Activated CD4-positive, alpha-beta T cell treated with anti-CD3 and anti-CD28 coated beads for 36 hours (primary cell): ENCODE measurements around the gene FBXL16. TPM values are rescaled to one million over a fixed set of nuclear protein-coding genes. Genes with fewer than 3 reads are reported as not detected.

Experiments
- ATAC-seq: fragments of 200-7000 bp; cut with Tn5 transposase; one replicate; pipeline ENCODE4 v1.10.0; 2021; ENCODE audit warnings: mild to moderate bottlenecking, moderate library complexity
- CTCF ChIA-PET: fragments of 350-600 bp; sonication (Branson Sonifier 250); formaldehyde crosslinking; loops from one replicate; lab custom pipeline; 2021; ENCODE audit warnings: antibody characterized with exemption; lab: Charles Lee
- POLR2A ChIA-PET: fragments of 350-600 bp; sonication (Branson Sonifier 250); formaldehyde crosslinking; loops from one replicate; lab custom pipeline; 2021; ENCODE audit warnings: antibody characterized with exemption, inconsistent platforms; lab: Charles Lee
- DNase-seq: peaks from one replicate; pipeline ENCODE4 v3.0.0-alpha.2; 2020
- H3K27ac Mint-ChIP-seq: one replicate; pipeline ENCODE4 v1.8.0; 2021; ENCODE audit warnings: mixed read lengths
- H3K27me3 Mint-ChIP-seq: one replicate; pipeline ENCODE4 v1.8.0; 2021; ENCODE audit warnings: mixed read lengths
- H3K36me3 Mint-ChIP-seq: one replicate; pipeline ENCODE4 v1.8.0; 2021; ENCODE audit warnings: low read depth, mixed read lengths
- H3K4me1 Mint-ChIP-seq: one replicate; pipeline ENCODE4 v1.8.0; 2021; ENCODE audit warnings: mixed read lengths
- H3K4me3 Mint-ChIP-seq: one replicate; pipeline ENCODE4 v1.8.0; 2021; ENCODE audit warnings: mild to moderate bottlenecking, moderate library complexity, mixed read lengths
- H3K9me3 Mint-ChIP-seq: one replicate; pipeline ENCODE4 v1.8.0; 2021; ENCODE audit warnings: low read depth, mixed read lengths
- intact Hi-C, 2 experiments: fragments of 100-400 bp; cut with DNase I in 1 of 2; cut with micrococcal nuclease in 1 of 2; formaldehyde crosslinking; loops; one replicate each; pipeline versions ENCODE4 v1.14.2 to v1.15.1; 2022 to 2024; cut with DNase I, micrococcal nuclease
- total RNA-seq, 2 experiments: library from RNA; stranded (reverse); gene quantifications; one replicate each; pipeline ENCODE4 v1.2.3, GENCODE V29; 2021

The FBXL16 gene
- total RNA-seq, 2 experiments from 2014 or later, result 6.1 to 6.8 TPM

DNA sequence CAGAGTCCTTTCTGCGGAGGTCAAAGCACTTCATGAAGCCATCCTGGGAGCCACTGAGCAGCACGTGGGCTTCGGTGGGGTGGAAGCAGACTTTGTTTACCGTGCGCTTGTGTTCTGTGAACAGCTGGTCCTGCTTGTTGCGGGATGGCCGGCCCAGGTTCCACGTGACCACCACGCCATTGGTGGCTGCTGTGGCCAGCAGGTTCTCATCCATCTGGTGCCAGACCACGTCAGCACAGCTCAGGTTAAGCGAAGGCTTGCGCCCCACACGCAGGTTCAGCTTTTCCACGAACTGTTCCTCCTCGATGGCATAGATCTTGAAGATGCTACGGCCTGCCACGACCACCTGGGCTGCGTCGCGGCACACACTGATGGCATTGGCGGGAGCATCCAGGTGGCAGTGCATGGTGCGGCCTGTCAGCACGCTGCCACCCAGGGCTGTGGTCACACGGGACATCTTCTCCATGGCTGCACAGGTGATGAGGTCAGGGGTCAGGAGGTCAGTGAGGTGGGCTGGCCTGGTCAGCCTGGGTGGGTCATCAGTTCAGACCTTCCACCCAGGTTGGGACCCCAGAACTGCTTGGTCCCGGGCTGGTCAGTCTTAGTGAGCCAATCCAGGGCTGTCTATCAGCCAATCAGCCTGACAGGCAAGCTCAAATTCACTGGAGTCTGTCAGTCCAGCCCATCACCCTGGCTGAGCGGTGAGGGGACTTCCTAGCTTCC lies 16.3 kb downstream of the FBXL16 start:
- Mint-ChIP-seq H3K27me3 (no peaks in the 10 kb centered on the region), H3K36me3 (peaks cover 10% of the 10 kb centered on the region), H3K27ac (peak overlapping the region; percentile 80), H3K9me3 (no peaks in the 10 kb centered on the region), H3K4me3 (peak overlapping the region; percentile 85), H3K4me1 (peaks cover 21% of the 10 kb centered on the region)
- ATAC-seq (no peak), DNase-seq (no peak)
- intact Hi-C loops, result no loop called here
- POLR2A ChIA-PET, result no interaction called here
- CTCF ChIA-PET, result interaction anchor here (0.7 to 1.7 kb wide), 3 partner anchors 23 to 61 kb away, joined by 3 to 4 read pairs (median 3); no protein-coding TSS in a partner anchor

DNA sequence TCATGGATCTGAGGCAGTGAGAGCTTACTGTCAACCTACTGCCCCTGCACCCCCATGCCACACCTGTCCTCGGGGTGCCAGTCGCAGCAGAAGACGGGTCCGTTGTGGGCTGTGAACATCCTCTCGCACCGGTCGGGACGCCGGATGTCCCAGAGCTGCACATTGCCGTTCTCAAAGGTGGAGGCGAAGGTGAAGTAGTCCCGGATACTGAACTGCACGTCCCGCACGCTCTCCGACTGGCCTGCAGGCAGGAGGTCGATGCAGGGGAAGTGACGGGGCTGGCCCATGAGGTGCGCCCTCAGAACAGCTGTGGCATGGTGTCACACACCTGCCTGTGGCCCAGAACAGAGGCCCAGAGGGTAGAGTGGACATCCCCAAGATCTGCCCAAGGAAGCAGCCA lies 18.1 kb downstream of the FBXL16 start:
- ChIA-PET CTCF (interaction anchor here (0.6 kb wide), 1 partner anchor 17 kb away, joined by 3 read pairs; no protein-coding TSS in a partner anchor), POLR2A (no interaction called here)
- no peak for DNase-seq
- no peak for ATAC-seq
- H3K27me3 Mint-ChIP-seq, result no peaks in the 10 kb centered on the region
- intact Hi-C loops, result no loop called here
- no peak overlapping the region for H3K27ac Mint-ChIP-seq
- no peak overlapping the region for H3K4me3 Mint-ChIP-seq
- peaks cover 19% of the 10 kb centered on the region for H3K36me3 Mint-ChIP-seq
- peaks cover 31% of the 10 kb centered on the region for H3K4me1 Mint-ChIP-seq
- H3K9me3 Mint-ChIP-seq, result no peaks in the 10 kb centered on the region

DNA sequence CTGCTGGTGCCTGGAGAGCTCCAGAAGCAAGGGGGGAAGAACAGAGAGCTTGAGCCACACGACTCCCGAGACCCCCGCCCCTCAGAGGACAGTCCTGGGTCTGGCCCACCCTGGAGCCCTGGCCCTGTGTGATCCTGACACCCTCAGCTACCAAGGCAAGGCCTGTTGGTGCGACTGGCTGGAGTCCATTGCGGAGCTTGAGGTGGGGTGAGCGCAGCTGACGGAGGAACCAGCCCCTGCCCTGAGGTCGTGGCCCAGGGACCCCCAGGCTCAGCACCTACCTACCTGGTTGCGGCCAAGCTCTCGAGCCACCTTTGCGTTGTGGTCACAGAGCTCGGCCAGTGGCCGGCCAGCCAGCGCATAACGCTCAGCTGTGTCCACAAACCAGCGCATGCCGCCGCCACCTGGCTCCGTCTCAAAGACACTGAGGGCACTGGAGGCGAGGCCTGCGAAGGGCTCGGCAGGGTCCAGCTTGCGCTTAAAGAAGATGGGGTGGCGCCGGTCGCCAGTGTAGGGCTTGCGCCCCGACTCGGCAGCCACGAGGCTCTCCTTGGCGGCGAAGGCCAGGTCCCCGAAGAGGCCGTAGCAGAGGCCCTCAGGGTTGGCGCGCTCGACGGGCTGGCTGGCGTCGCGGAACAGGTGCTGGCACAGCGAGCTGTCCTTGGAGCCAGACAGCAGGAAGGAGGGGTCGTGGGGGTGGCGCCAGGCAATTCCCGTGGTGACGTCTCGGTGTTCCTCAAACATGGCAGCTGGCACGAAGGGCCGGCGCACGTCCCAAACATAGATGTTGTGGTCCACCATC lies 18.9 kb downstream of the FBXL16 start:
- ATAC-seq (no peak), DNase-seq (no peak)
- ChIA-PET CTCF (no interaction called here), POLR2A (no interaction called here)
- Mint-ChIP-seq H3K9me3 (no peaks in the 10 kb centered on the region), H3K27ac (no peak overlapping the region), H3K27me3 (no peaks in the 10 kb centered on the region), H3K4me1 (peaks cover 39% of the 10 kb centered on the region), H3K4me3 (no peak overlapping the region), H3K36me3 (peaks cover 26% of the 10 kb centered on the region)
- intact Hi-C loops, result no loop called here

DNA sequence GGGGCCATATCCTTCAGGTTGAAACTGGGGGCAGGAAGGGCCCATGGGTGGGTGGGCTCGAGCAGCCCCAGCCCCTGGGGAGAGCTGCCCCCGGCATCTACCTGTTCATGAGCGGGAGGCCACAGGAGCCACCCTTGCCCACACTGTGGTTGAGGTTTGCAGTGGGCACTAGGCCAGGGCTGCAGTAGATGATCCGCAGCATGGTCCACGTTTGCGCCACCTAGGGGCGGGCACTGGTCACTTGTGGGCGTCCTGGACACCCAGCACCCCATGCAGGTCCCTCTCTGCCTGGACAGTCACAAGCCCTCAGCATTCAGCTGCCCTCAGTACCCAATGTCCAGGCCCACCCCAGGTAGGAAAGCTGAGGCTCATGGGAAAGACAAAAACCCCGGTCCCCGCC lies 19.6 kb downstream of the FBXL16 start:
- no peak for ATAC-seq
- no peak overlapping the region for H3K27ac Mint-ChIP-seq
- ChIA-PET CTCF (interaction anchor here (0.5 kb wide), 1 partner anchor 1529 kb away, joined by 4 read pairs; the partner anchor contains the start of gene PGP), POLR2A (no interaction called here)
- intact Hi-C loops, result loop anchor here in 1 of 2 experiments (2.0 kb wide), 1 partner anchor 17 kb away; the partner anchor contains the start of gene RHOT2
- H3K4me3 Mint-ChIP-seq, result no peak overlapping the region
- peaks cover 31% of the 10 kb centered on the region for H3K36me3 Mint-ChIP-seq
- no peaks in the 10 kb centered on the region for H3K27me3 Mint-ChIP-seq
- H3K9me3 Mint-ChIP-seq, result no peaks in the 10 kb centered on the region
- peak; percentile 47 for DNase-seq
- H3K4me1 Mint-ChIP-seq, result peaks cover 46% of the 10 kb centered on the region

DNA sequence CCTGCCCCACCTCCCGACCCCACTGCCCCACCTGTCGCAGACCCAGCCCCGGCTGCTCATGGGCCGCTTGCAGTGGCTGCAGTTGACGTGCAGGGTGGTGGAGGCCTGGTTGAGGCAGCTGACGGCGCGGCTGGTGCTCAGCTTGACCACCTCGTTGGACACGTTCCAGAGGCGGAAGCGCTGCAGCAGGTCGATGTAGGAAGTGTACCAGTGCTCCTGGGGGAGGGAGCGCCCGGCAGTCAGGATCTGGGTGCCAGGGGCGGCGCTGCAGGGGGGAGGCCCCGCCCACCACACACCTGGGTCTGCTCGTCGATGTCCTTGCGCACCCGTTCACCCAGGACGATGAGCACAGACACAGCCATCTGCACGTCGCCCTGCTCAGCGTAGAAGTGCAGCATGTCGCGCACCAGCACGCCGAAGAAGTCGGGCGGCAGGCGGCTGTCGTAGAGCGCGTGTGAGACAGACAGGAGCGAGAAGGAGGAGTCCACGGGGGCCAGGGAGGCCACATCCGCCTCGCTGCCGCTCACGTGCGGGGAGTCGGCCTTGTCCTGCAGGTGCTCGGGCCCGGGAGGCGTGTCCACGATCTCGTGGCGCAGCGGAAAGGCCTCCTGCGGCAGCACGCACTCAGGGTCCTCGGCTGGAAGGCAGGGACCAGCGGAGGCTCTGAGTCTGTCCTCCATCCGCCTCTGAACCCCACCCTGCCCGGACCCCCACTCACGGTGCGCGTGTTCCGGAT lies 20.5 kb downstream of the FBXL16 start:
- CTCF ChIA-PET, result no interaction called here
- intact Hi-C loops, result loop anchor here (1.0 to 5.0 kb wide), 13 partner anchors 16 to 1087 kb away; partner anchors contain the start of genes ANTKMT (in 2 of the 2), METTL26 (in 2 of the 2), CAPN15 (in 1 of the 2) and CHTF18 (in 1 of the 2)
- Mint-ChIP-seq H3K9me3 (no peaks in the 10 kb centered on the region), H3K27ac (no peak overlapping the region), H3K36me3 (peaks cover 32% of the 10 kb centered on the region), H3K4me3 (no peak overlapping the region), H3K4me1 (peaks cover 42% of the 10 kb centered on the region), H3K27me3 (no peaks in the 10 kb centered on the region)
- no peak for DNase-seq
- POLR2A ChIA-PET, result no interaction called here
- no peak for ATAC-seq

DNA sequence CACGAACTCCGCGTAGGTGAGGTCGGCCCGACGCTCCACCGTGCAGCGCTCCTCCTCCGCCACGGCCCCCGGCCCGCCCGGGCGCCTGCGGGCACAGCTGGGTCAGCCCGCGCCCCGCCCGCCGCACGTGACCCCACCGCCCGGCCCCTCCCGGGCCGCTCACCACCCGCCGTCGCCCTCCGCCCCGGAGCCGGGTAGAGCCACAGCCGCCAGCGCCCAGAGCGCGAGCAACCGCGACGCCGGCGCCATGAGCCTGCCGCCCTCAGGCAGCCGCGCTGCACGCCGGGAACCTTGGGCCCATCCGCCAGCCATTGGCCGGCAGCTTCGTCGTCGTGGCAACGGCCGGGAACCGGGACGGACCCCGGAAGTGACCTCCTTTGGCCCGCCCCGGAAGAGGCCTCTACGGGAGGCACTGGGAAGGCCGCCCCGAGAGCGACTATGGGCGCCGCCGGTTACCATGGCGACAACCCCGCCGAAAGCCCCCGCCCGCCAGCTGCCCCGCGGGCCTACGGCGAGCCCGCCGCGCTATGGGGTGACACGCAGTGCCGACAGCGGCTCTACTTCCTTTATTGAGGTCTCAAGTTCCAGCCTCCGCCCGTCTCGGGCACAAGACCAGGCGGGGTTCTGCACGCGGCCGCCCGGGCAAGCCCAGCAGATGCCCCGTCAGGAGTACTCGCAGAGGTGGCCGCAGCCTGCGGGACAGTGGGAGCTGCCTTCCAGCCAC lies 21.4 kb downstream of the FBXL16 start, which contains the start of gene JMJD8:
Gene JMJD8 (minus strand): TSS at position 264 of the 724 bp plus-strand sequence. CDS start 15 bp downstream, at position 249.
- H3K27me3 Mint-ChIP-seq, result no peaks in the 10 kb centered on the region
- ChIA-PET POLR2A (no interaction called here), CTCF (interaction anchor here (0.6 to 1.0 kb wide), 2 partner anchors 28 to 259 kb away, joined by 3 to 4 read pairs; partner anchors contain the start of gene RAB11FIP3)
- peaks cover 40% of the 10 kb centered on the region for H3K4me1 Mint-ChIP-seq
- H3K27ac Mint-ChIP-seq, result peak within 1 kb of the TSS; percentile 58
- H3K9me3 Mint-ChIP-seq, result no peaks in the 10 kb centered on the region
- peaks cover 32% of the 10 kb centered on the region for H3K36me3 Mint-ChIP-seq
- intact Hi-C loops, result loop anchor here (1.0 to 5.0 kb wide), 13 partner anchors 15 to 1088 kb away; partner anchors contain the start of genes ANTKMT (in 2 of the 2), METTL26 (in 2 of the 2), CAPN15 (in 1 of the 2) and CHTF18 (in 1 of the 2)
- DNase-seq, result peak; percentile 99
- peak within 1 kb of the TSS; percentile 76 for H3K4me3 Mint-ChIP-seq
- peak; percentile 80 for ATAC-seq

DNA sequence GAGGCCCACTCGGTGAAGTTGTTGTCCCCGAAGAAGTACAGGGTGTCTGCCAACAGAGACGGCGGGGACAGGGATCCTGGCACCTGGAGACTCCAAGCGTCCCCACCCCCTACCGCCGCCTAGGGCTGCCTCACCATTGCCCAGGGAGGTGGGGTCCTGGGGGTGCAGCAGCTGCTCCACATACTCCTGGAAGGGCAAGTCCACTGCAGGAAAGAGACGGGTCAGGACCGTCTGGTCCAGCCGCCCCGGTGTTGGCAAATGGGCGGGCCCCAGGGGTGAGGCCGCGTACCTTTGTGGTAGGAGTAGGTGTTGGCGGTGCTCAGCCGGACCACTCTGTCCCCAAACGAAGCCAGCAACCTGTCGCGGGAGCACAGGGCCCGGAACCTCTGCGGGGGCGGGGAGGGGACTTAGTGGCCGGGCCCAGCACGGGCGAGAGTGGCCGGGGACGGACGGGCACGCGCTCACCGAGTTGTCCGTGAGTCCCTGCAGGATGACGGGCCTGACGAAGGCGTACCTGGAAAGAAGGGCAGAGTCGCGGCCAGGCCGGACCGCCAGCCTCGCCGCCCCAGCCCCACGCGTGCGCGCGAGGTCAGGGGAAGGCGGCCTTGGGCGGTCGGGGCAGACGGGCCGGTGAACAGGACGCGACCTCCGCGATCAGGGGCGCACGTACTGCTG lies 22.1 kb downstream of the FBXL16 start:
- POLR2A ChIA-PET, result no interaction called here
- CTCF ChIA-PET, result interaction anchor here (0.6 to 1.0 kb wide), 3 partner anchors 29 to 258 kb away, joined by 3 to 4 read pairs (median 4); partner anchors contain the start of gene RAB11FIP3
- peaks cover 32% of the 10 kb centered on the region for H3K36me3 Mint-ChIP-seq
- H3K4me1 Mint-ChIP-seq, result peaks cover 36% of the 10 kb centered on the region
- no peaks in the 10 kb centered on the region for H3K27me3 Mint-ChIP-seq
- H3K9me3 Mint-ChIP-seq, result no peaks in the 10 kb centered on the region
- ATAC-seq (no peak), DNase-seq (peak; percentile 41)
- H3K4me3 Mint-ChIP-seq, result peak overlapping the region; percentile 76
- H3K27ac Mint-ChIP-seq, result peak overlapping the region; percentile 58
- intact Hi-C loops, result loop anchor here (1.0 to 5.0 kb wide), 13 partner anchors 15 to 1089 kb away; partner anchors contain the start of genes ANTKMT (in 2 of the 2), METTL26 (in 2 of the 2), CAPN15 (in 1 of the 2) and CHTF18 (in 1 of the 2)

DNA sequence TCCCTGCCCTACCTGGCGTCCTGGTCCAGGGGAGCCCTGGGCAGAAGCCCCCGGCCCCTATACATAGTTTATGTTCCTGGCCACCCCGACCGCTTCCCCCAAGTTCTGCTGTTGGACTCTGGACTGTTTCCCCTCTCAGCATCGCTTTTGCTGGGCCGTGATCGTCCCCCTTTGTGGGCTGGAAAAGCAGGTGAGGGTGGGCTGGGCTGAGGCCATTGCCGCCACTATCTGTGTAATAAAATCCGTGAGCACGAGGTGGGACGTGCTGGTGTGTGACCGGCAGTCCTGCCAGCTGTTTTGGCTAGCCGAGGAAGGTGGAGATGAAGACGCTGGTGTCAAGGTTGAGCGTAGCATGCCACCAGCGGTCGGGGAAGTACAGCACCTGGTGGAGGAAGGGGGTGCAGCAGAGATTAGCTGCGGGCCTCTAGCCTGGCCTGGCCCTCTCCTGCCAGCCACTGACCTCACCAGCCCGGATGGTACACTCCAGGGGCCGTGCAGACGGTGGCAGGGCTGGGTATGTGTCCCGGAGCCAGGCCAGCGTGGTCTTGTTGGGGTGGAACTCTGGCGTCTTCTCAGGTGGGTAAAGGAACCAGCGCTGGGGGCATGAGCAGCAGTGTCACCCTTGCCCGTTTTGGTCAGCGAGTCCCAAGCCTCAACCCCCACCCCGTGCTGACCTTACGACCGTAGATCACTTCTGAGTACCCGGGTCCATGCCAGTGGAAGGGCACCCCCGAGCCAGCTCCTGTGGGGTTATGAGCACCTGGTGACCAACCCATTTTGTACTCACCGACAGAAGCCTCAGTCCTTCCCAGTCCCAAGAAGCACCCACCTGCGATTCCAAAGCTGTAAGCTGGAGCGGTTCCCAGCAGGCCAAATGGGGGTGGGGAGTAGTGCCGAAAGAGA lies 22.9 kb downstream of the FBXL16 start:
- Mint-ChIP-seq H3K4me1 (peaks cover 34% of the 10 kb centered on the region), H3K36me3 (peaks cover 32% of the 10 kb centered on the region), H3K27me3 (no peaks in the 10 kb centered on the region), H3K27ac (peak overlapping the region; percentile 58), H3K9me3 (no peaks in the 10 kb centered on the region), H3K4me3 (peak overlapping the region; percentile 76)
- POLR2A ChIA-PET, result no interaction called here
- intact Hi-C loops, result loop anchor here (5.0 kb wide), 7 partner anchors 40 to 1090 kb away; partner anchors contain the start of genes ANTKMT (in 1 of the 2), CAPN15 (in 1 of the 2), DECR2 (in 1 of the 2) and EME2 (in 1 of the 2)
- DNase-seq (no peak), ATAC-seq (no peak)
- CTCF ChIA-PET, result interaction anchor here (0.6 kb wide), 1 partner anchor 195 kb away, joined by 4 read pairs; no protein-coding TSS in a partner anchor
